ENCODE measurements around the gene SAGE1. TPM values are rescaled to one million over a fixed set of nuclear protein-coding genes. Genes with fewer than 3 reads are reported as not detected.

Gene SAGE1, protein sequence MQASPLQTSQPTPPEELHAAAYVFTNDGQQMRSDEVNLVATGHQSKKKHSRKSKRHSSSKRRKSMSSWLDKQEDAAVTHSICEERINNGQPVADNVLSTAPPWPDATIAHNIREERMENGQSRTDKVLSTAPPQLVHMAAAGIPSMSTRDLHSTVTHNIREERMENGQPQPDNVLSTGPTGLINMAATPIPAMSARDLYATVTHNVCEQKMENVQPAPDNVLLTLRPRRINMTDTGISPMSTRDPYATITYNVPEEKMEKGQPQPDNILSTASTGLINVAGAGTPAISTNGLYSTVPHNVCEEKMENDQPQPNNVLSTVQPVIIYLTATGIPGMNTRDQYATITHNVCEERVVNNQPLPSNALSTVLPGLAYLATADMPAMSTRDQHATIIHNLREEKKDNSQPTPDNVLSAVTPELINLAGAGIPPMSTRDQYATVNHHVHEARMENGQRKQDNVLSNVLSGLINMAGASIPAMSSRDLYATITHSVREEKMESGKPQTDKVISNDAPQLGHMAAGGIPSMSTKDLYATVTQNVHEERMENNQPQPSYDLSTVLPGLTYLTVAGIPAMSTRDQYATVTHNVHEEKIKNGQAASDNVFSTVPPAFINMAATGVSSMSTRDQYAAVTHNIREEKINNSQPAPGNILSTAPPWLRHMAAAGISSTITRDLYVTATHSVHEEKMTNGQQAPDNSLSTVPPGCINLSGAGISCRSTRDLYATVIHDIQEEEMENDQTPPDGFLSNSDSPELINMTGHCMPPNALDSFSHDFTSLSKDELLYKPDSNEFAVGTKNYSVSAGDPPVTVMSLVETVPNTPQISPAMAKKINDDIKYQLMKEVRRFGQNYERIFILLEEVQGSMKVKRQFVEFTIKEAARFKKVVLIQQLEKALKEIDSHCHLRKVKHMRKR
- total RNA-seq = not detected in 2 replicates

DNA sequence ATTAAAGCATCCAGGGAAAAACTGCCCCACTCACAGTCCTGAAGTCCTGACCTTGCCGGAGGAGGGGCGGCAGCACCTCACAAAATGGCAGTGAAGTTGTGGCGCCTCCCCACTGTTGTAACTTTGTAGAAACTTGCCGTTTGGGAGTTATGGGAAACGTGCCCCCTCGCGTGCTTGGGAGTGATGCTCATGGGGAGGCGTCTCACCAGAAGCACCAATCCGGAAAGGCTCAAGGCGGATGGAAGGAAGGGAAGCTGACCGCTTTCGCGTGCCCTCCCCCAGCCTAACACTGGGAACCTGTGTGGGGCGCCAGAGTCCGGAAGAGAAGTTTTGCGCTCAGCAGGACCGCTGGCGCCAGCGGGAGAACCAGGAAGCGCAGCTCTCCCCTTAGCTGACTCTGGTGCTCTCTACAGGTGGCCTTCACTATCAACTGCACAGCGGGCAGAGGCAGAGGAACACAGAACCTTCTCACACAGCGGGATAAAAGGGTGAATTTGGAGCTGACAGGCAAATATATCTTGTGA, at the start of gene SAGE1, which contains the start of gene CT45A10:
TSS of gene SAGE1 (plus strand) at position 423 of the 524 bp plus-strand sequence. CDS start 2,527 bp downstream, outside the sequence.
TSS of gene CT45A10 (minus strand) at position 151 of the 524 bp plus-strand sequence. CDS start 8,100 bp downstream, outside the sequence.

DNA sequence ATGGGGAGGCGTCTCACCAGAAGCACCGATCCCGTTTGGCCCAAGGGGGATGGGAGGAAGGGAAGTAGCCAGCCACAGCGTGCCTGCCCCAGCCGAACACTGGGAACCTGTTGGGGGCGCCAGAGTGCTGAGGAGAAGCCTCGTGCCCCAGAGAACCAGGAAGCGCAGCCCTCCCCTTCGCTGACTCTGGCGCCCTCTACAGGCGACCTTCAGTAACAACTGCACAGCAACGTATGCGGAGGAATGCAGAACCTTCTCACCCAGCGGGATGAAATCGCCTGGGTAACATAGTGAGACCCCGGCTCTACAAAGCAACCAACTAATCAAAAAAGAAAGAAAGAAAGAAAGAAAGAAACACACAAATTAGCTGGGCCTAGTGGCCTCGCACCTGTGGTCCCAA, 39.1 kb upstream of the SAGE1 start, which contains the start of gene CT45A8:
TSS of gene CT45A8 (minus strand) at position 101 of the 400 bp plus-strand sequence. CDS start 3,755 bp downstream, outside the sequence.

DNA sequence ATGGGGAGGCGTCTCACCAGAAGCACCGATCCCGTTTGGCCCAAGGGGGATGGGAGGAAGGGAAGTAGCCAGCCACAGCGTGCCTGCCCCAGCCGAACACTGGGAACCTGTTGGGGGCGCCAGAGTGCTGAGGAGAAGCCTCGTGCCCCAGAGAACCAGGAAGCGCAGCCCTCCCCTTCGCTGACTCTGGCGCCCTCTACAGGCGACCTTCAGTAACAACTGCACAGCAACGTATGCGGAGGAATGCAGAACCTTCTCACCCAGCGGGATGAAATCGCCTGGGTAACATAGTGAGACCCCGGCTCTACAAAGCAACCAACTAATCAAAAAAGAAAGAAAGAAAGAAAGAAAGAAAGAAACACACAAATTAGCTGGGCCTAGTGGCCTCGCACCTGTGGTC, 21.8 kb upstream of the SAGE1 start, which contains the start of gene CT45A9:
TSS of gene CT45A9 (minus strand) at position 101 of the 400 bp plus-strand sequence. CDS start 3,751 bp downstream, outside the sequence.

Other genes starting within 250 kb of the SAGE1 start
- gene CT45A1, start 180.1 kb upstream of the SAGE1 start, total RNA-seq = not detected in 2 replicates
- gene CT45A3, start 125.5 kb upstream of the SAGE1 start, total RNA-seq = not detected in 2 replicates
- gene CT45A5, start 108.2 kb upstream of the SAGE1 start, total RNA-seq = not detected in 2 replicates
- not detected in 2 replicates for gene CT45A6, start 90.9 kb upstream of the SAGE1 start, total RNA-seq
- gene CT45A2, start 73.7 kb upstream of the SAGE1 start, total RNA-seq = not detected in 2 replicates
- not detected in 2 replicates for gene CT45A7, start 56.4 kb upstream of the SAGE1 start, total RNA-seq
- not detected in 2 replicates for gene CT45A8, start 39.2 kb upstream of the SAGE1 start, total RNA-seq
- not detected in 2 replicates for gene CT45A9, start 21.9 kb upstream of the SAGE1 start, total RNA-seq
- gene CT45A10, start 272 bp upstream of the SAGE1 start, total RNA-seq = not detected in 2 replicates
- 15.9 and 16.4 TPM in 2 replicates for gene MMGT1, start 80.3 kb downstream of the SAGE1 start, total RNA-seq
- gene SLC9A6, start 91.7 kb downstream of the SAGE1 start, total RNA-seq = 11.8 and 16.9 TPM in 2 replicates